Hepatocyte (in vitro differentiated cells): ENCODE measurements around the gene KCNE5.

Experiments
- EZH2 ChIP-seq: fragments of 200-600 bp; sonication (generic); IDR thresholded peaks from 2 replicates; pipeline ENCODE4 v1.6.1; 2016; ENCODE audit warnings: antibody characterized with exemption, mild to moderate bottlenecking, borderline replicate concordance
- EZH2phosphoT487 ChIP-seq: fragments of 200-600 bp; sonication (generic); IDR thresholded peaks from one replicate; pipeline ENCODE4 v1.6.1; 2018; ENCODE audit warnings: antibody characterized with exemption, mild to moderate bottlenecking, low read depth, moderate library complexity; ENCODE audit not compliant: unreplicated experiment, severe bottlenecking
- TF ChIP-seq, protein P1 (sequence below): fragments of 200-600 bp; sonication (generic); IDR thresholded peaks from 2 replicates; pipeline ENCODE4 v1.5.1; 2016; ENCODE audit warnings: antibody characterized with exemption, mild to moderate bottlenecking; ENCODE audit not compliant: poor library complexity

GRCh38 chrX:109660435-109661143 lies 35.6 kb upstream of the KCNE5 start:
- TF ChIP-seq, protein P1, sequence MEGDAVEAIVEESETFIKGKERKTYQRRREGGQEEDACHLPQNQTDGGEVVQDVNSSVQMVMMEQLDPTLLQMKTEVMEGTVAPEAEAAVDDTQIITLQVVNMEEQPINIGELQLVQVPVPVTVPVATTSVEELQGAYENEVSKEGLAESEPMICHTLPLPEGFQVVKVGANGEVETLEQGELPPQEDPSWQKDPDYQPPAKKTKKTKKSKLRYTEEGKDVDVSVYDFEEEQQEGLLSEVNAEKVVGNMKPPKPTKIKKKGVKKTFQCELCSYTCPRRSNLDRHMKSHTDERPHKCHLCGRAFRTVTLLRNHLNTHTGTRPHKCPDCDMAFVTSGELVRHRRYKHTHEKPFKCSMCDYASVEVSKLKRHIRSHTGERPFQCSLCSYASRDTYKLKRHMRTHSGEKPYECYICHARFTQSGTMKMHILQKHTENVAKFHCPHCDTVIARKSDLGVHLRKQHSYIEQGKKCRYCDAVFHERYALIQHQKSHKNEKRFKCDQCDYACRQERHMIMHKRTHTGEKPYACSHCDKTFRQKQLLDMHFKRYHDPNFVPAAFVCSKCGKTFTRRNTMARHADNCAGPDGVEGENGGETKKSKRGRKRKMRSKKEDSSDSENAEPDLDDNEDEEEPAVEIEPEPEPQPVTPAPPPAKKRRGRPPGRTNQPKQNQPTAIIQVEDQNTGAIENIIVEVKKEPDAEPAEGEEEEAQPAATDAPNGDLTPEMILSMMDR = no peak
- TF ChIP-seq EZH2 (no peak), EZH2phosphoT487 (no peak)
